Activated effector memory CD4-positive, alpha-beta T cell treated with Interleukin-2 at 50 U/mL for 16 hours (primary cell): ENCODE measurements around the gene RND3.

Experiments
- DNase-seq: peaks from one replicate; pipeline ENCODE4 v3.0.0-alpha.2; 2020

Gene RND3

GRCh38 chr2:150431561-150432311 is 55.7 kb downstream of the RND3 start:
- no peak for DNase-seq

- no peak for DNase-seq
Observed at GRCh38 chr2:150429384-150429961, 58.0 kb downstream of the RND3 start.

- DNase-seq = no peak
Observed at GRCh38 chr2:150428641-150429040, 58.8 kb downstream of the RND3 start.

- no peak for DNase-seq
Observed at GRCh38 chr2:150427298-150427697, 60.2 kb downstream of the RND3 start.

GRCh38 chr2:150426724-150427123 is 60.7 kb downstream of the RND3 start:
- no peak for DNase-seq

GRCh38 chr2:150426315-150426714 is 61.2 kb downstream of the RND3 start:
- no peak for DNase-seq

- no peak for DNase-seq
Observed at GRCh38 chr2:150425121-150425955, 62.1 kb downstream of the RND3 start.

GRCh38 chr2:150424406-150424805 is 63.1 kb downstream of the RND3 start:
- DNase-seq = no peak

- no peak for DNase-seq
Observed at GRCh38 chr2:150421126-150421651, 66.3 kb downstream of the RND3 start.

- DNase-seq = no peak
Observed at GRCh38 chr2:150418916-150419315, 68.6 kb downstream of the RND3 start.
